GF-D8 (cell line): ENCODE measurements around the gene TOP2A.

ENCODE experiments used
- DNase-seq: peaks from one replicate; lab custom pipeline; 2025; lab: John Stamatoyannopoulos, UW

The TOP2A gene

GRCh38 chr17:40345161-40345993, 72.3 kb downstream of the TOP2A start:
- peak; percentile 27 for DNase-seq

GRCh38 chr17:40344421-40345160, 73.1 kb downstream of the TOP2A start:
- no peak for DNase-seq

- no peak for DNase-seq
Measured at GRCh38 chr17:40343219-40344119, 74.2 kb downstream of the TOP2A start.

- DNase-seq: no peak
Measured at GRCh38 chr17:40342504-40343218, 75.0 kb downstream of the TOP2A start.

GRCh38 chr17:40341808-40342503, 75.7 kb downstream of the TOP2A start:
- DNase-seq: no peak

GRCh38 chr17:40340880-40341807, 76.6 kb downstream of the TOP2A start:
- DNase-seq: no peak

GRCh38 chr17:40340327-40340726, 77.4 kb downstream of the TOP2A start:
- DNase-seq: no peak

- peak; percentile 41 for DNase-seq
Measured at GRCh38 chr17:40338941-40339649, 78.6 kb downstream of the TOP2A start.
